CD8-positive, alpha-beta memory T cell (primary cell): ENCODE results near the gene CPNE5. TPM values are rescaled to one million over a fixed set of nuclear protein-coding genes. Genes with fewer than 3 reads are reported as not detected.

Experiments
- CTCF ChIA-PET: fragments of 350-600 bp; sonication (Branson Sonifier 250); formaldehyde crosslinking; loops from one replicate; lab custom pipeline; 2021; ENCODE audit warnings: antibody characterized with exemption; lab: Charles Lee
- POLR2A ChIA-PET: fragments of 350-600 bp; sonication (Branson Sonifier 250); formaldehyde crosslinking; loops from one replicate; lab custom pipeline; 2021; ENCODE audit warnings: antibody characterized with exemption; lab: Charles Lee
- DNase-seq, 5 donors: peaks; one replicate each; pipeline versions ENCODE4 v3.0.0 to v3.0.0-alpha.2; 2020 to 2022; ENCODE audit warnings: mixed read lengths in 1 of 5
- H3K27ac ChIP-seq: one replicate; pipeline ENCODE4 v1.7.0; 2013; ENCODE audit warnings: low read depth, mild to moderate bottlenecking, low read length, moderate library complexity
- H3K27me3 ChIP-seq: 2 replicates; pipeline ENCODE4 v1.7.0; 2013; ENCODE audit warnings: low read length, mild to moderate bottlenecking; ENCODE audit not compliant: insufficient read depth, poor library complexity, severe bottlenecking
- H3K36me3 ChIP-seq: 2 replicates; pipeline ENCODE4 v1.7.0; 2013; ENCODE audit warnings: mild to moderate bottlenecking, low read length, moderate library complexity; ENCODE audit not compliant: insufficient read depth
- H3K4me1 ChIP-seq: 2 replicates; pipeline ENCODE4 v1.7.0; 2013; ENCODE audit warnings: mild to moderate bottlenecking, low read length, moderate library complexity; ENCODE audit not compliant: insufficient read depth
- H3K4me3 ChIP-seq: 2 replicates; pipeline ENCODE4 v1.7.0; 2013; ENCODE audit warnings: mild to moderate bottlenecking, low read length
- H3K9me3 ChIP-seq: 2 replicates; pipeline ENCODE4 v1.7.0; 2013; ENCODE audit warnings: mild to moderate bottlenecking, low read length
- H3K27ac Mint-ChIP-seq, 8 donors: one replicate each; pipeline ENCODE4 v1.8.0; 2020 to 2021; ENCODE audit warnings: mixed read lengths in 8 of 8, mild to moderate bottlenecking in 6 of 8, inconsistent platforms in 3 of 8, moderate library complexity in 3 of 8
- H3K27me3 Mint-ChIP-seq, 2 donors: one replicate each; pipeline ENCODE4 v1.8.0; 2020 to 2021; ENCODE audit warnings: mixed read lengths in 2 of 2, mild to moderate bottlenecking in 1 of 2, moderate library complexity in 1 of 2
- H3K36me3 Mint-ChIP-seq, 3 donors: one replicate each; pipeline ENCODE4 v1.8.0; 2020 to 2021; ENCODE audit warnings: mixed read lengths in 3 of 3, inconsistent platforms in 1 of 3, mild to moderate bottlenecking in 1 of 3
- H3K4me1 Mint-ChIP-seq, 3 donors: one replicate each; pipeline ENCODE4 v1.8.0; 2020 to 2021; ENCODE audit warnings: mixed read lengths in 3 of 3, inconsistent platforms in 1 of 3, mild to moderate bottlenecking in 1 of 3
- H3K4me3 Mint-ChIP-seq, 7 donors: one replicate each; pipeline ENCODE4 v1.8.0; 2020 to 2021; ENCODE audit warnings: mixed read lengths in 7 of 7, mild to moderate bottlenecking in 6 of 7, moderate library complexity in 4 of 7, inconsistent platforms in 2 of 7
- H3K9me3 Mint-ChIP-seq, 5 donors: one replicate each; pipeline ENCODE4 v1.8.0; 2020 to 2022; ENCODE audit warnings: mixed read lengths in 5 of 5, mild to moderate bottlenecking in 3 of 5, moderate library complexity in 2 of 5, inconsistent platforms in 1 of 5
- polyA plus RNA-seq: library from polyadenylated mRNA; unstranded; fragments of 300-500 nt; fragmentation: Illumina TruSeq; gene quantifications from one replicate; pipeline ENCODE4 v1.2.3, GENCODE V29; 2021
- total RNA-seq, 2 experiments: library from RNA; stranded (reverse); gene quantifications; one replicate each; pipeline ENCODE4 v1.2.3, GENCODE V29; 2021

The CPNE5 gene
- total and polyA plus RNA-seq, 3 experiments from 2014 or later: 0.29 to 0.59 (median 0.44) TPM

- ChIA-PET CTCF (no interaction called here), POLR2A (no interaction called here)
- Histone ChIP-seq H3K36me3 (no peaks in the 10 kb centered on the region), H3K4me1 (no peaks in the 10 kb centered on the region), H3K9me3 (no peaks in the 10 kb centered on the region), H3K27me3 (no peaks in the 10 kb centered on the region), H3K27ac (no peak overlapping the region), H3K4me3 (no peak overlapping the region)
- H3K4me3 Mint-ChIP-seq: no peak overlapping the region
- H3K9me3 Mint-ChIP-seq: peaks cover 0 to 2% (median 0%) of the 10 kb centered on the region in 5 donors
- H3K27ac Mint-ChIP-seq: no peak overlapping the region
- no peak for DNase-seq
- no peaks in the 10 kb centered on the region for H3K4me1 Mint-ChIP-seq
- H3K27me3 Mint-ChIP-seq: peaks cover 5 to 7% of the 10 kb centered on the region in 2 donors
- H3K36me3 Mint-ChIP-seq: no peaks in the 10 kb centered on the region
Observed at GRCh38 chr6:36807143-36807542, 32.1 kb downstream of the CPNE5 start.

- CTCF ChIA-PET: interaction anchor here (1.5 kb wide), 1 partner anchor 47 kb away, joined by 4 read pairs; no protein-coding TSS in a partner anchor
Observed at GRCh38 chr6:36805917-36806316, 33.3 kb downstream of the CPNE5 start.

GRCh38 chr6:36805096-36805797 is 34.0 kb downstream of the CPNE5 start:
- ChIA-PET CTCF (interaction anchor here (1.5 kb wide), 1 partner anchor 46 kb away, joined by 4 read pairs; no protein-coding TSS in a partner anchor), POLR2A (no interaction called here)
- H3K27me3 Mint-ChIP-seq: peaks cover 3 to 7% of the 10 kb centered on the region in 2 donors
- no peak overlapping the region for H3K27ac Mint-ChIP-seq
- Histone ChIP-seq H3K9me3 (no peaks in the 10 kb centered on the region), H3K4me3 (no peak overlapping the region), H3K27me3 (no peaks in the 10 kb centered on the region), H3K36me3 (no peaks in the 10 kb centered on the region), H3K4me1 (no peaks in the 10 kb centered on the region), H3K27ac (no peak overlapping the region)
- H3K4me3 Mint-ChIP-seq: no peak overlapping the region
- DNase-seq: no peak
- peaks cover 0 to 2% (median 0%) of the 10 kb centered on the region in 5 donors for H3K9me3 Mint-ChIP-seq
- H3K4me1 Mint-ChIP-seq: no peaks in the 10 kb centered on the region
- H3K36me3 Mint-ChIP-seq: no peaks in the 10 kb centered on the region

More at GRCh38 chr6:36805917-36806316, 33.3 kb downstream of the CPNE5 start:
- Mint-ChIP-seq H3K4me1 (no peaks in the 10 kb centered on the region), H3K9me3 (peaks cover 0 to 2% (median 0%) of the 10 kb centered on the region in 5 donors), H3K27ac (no peak overlapping the region), H3K4me3 (no peak overlapping the region), H3K36me3 (no peaks in the 10 kb centered on the region), H3K27me3 (peaks cover 3 to 7% of the 10 kb centered on the region in 2 donors)
- Histone ChIP-seq H3K27me3 (no peaks in the 10 kb centered on the region), H3K36me3 (no peaks in the 10 kb centered on the region), H3K4me1 (no peaks in the 10 kb centered on the region), H3K4me3 (no peak overlapping the region), H3K27ac (no peak overlapping the region), H3K9me3 (no peaks in the 10 kb centered on the region)
- POLR2A ChIA-PET: no interaction called here
- DNase-seq: no peak

- Histone ChIP-seq H3K4me1 (no peaks in the 10 kb centered on the region), H3K4me3 (no peak overlapping the region), H3K36me3 (no peaks in the 10 kb centered on the region), H3K27ac (no peak overlapping the region), H3K27me3 (no peaks in the 10 kb centered on the region), H3K9me3 (no peaks in the 10 kb centered on the region)
- Mint-ChIP-seq H3K4me3 (no peak overlapping the region), H3K36me3 (no peaks in the 10 kb centered on the region), H3K9me3 (peaks cover 0 to 2% (median 0%) of the 10 kb centered on the region in 5 donors), H3K4me1 (no peaks in the 10 kb centered on the region), H3K27me3 (peaks cover 3 to 7% of the 10 kb centered on the region in 2 donors), H3K27ac (peak overlapping the region in 2 of 8 donors; percentile 17 to 52)
- ChIA-PET POLR2A (no interaction called here), CTCF (interaction anchor here (1.5 kb wide), 1 partner anchor 45 kb away, joined by 4 read pairs; no protein-coding TSS in a partner anchor)
- no peak for DNase-seq
Observed at GRCh38 chr6:36804563-36804962, 34.7 kb downstream of the CPNE5 start.

GRCh38 chr6:36803908-36804307 is 35.3 kb downstream of the CPNE5 start:
- Histone ChIP-seq H3K4me3 (no peak overlapping the region), H3K27me3 (no peaks in the 10 kb centered on the region), H3K4me1 (no peaks in the 10 kb centered on the region), H3K36me3 (no peaks in the 10 kb centered on the region), H3K9me3 (no peaks in the 10 kb centered on the region), H3K27ac (no peak overlapping the region)
- no peak overlapping the region for H3K4me3 Mint-ChIP-seq
- no peak for DNase-seq
- peaks cover 0 to 2% (median 0%) of the 10 kb centered on the region in 5 donors for H3K9me3 Mint-ChIP-seq
- ChIA-PET POLR2A (no interaction called here), CTCF (interaction anchor here (0.9 kb wide), 1 partner anchor 45 kb away, joined by 4 read pairs; no protein-coding TSS in a partner anchor)
- H3K27ac Mint-ChIP-seq: no peak overlapping the region
- no peaks in the 10 kb centered on the region for H3K36me3 Mint-ChIP-seq
- H3K4me1 Mint-ChIP-seq: no peaks in the 10 kb centered on the region
- peaks cover 3 to 7% of the 10 kb centered on the region in 2 donors for H3K27me3 Mint-ChIP-seq

- no peaks in the 10 kb centered on the region for H3K36me3 ChIP-seq
- H3K4me3 ChIP-seq: no peak overlapping the region
- Mint-ChIP-seq H3K27ac (no peak overlapping the region), H3K27me3 (peaks cover 3 to 7% of the 10 kb centered on the region in 2 donors), H3K36me3 (no peaks in the 10 kb centered on the region), H3K4me3 (no peak overlapping the region), H3K9me3 (peaks cover 0 to 2% (median 0%) of the 10 kb centered on the region in 5 donors), H3K4me1 (no peaks in the 10 kb centered on the region)
- no peak for DNase-seq
- H3K9me3 ChIP-seq: no peaks in the 10 kb centered on the region
- no peak overlapping the region for H3K27ac ChIP-seq
- H3K27me3 ChIP-seq: no peaks in the 10 kb centered on the region
- ChIA-PET POLR2A (no interaction called here), CTCF (interaction anchor here (0.9 kb wide), 1 partner anchor 44 kb away, joined by 4 read pairs; no protein-coding TSS in a partner anchor)
- no peaks in the 10 kb centered on the region for H3K4me1 ChIP-seq
Observed at GRCh38 chr6:36803482-36803881, 35.8 kb downstream of the CPNE5 start.

- ChIA-PET POLR2A (no interaction called here), CTCF (no interaction called here)
- no peaks in the 10 kb centered on the region for H3K4me1 Mint-ChIP-seq
- H3K27me3 Mint-ChIP-seq: peaks cover under 1 to 4% of the 10 kb centered on the region in 2 donors
- H3K27ac Mint-ChIP-seq: no peak overlapping the region
- H3K9me3 Mint-ChIP-seq: peaks cover 0 to 2% (median 0%) of the 10 kb centered on the region in 5 donors
- H3K36me3 Mint-ChIP-seq: no peaks in the 10 kb centered on the region
- H3K4me3 ChIP-seq: no peak overlapping the region
- no peak overlapping the region for H3K4me3 Mint-ChIP-seq
- no peaks in the 10 kb centered on the region for H3K4me1 ChIP-seq
- no peak overlapping the region for H3K27ac ChIP-seq
- no peaks in the 10 kb centered on the region for H3K36me3 ChIP-seq
- H3K27me3 ChIP-seq: no peaks in the 10 kb centered on the region
- H3K9me3 ChIP-seq: no peaks in the 10 kb centered on the region
- DNase-seq: no peak
Observed at GRCh38 chr6:36800223-36801076, 38.8 kb downstream of the CPNE5 start.

- Mint-ChIP-seq H3K4me3 (no peak overlapping the region), H3K9me3 (peaks cover 0 to 2% (median 0%) of the 10 kb centered on the region in 5 donors), H3K36me3 (no peaks in the 10 kb centered on the region), H3K4me1 (no peaks in the 10 kb centered on the region), H3K27me3 (peaks cover 1 to 4% of the 10 kb centered on the region in 2 donors), H3K27ac (no peak overlapping the region)
- ChIA-PET POLR2A (no interaction called here), CTCF (no interaction called here)
- no peaks in the 10 kb centered on the region for H3K36me3 ChIP-seq
- DNase-seq: no peak
- no peak overlapping the region for H3K4me3 ChIP-seq
- H3K27me3 ChIP-seq: no peaks in the 10 kb centered on the region
- no peaks in the 10 kb centered on the region for H3K9me3 ChIP-seq
- H3K27ac ChIP-seq: no peak overlapping the region
- H3K4me1 ChIP-seq: no peaks in the 10 kb centered on the region
Observed at GRCh38 chr6:36798852-36799251, 40.4 kb downstream of the CPNE5 start.
